ENCODE measurements around the gene SLC27A6. TPM values are rescaled to one million over a fixed set of nuclear protein-coding genes. Genes with fewer than 3 reads are reported as not detected.

Gene SLC27A6
- total RNA-seq, 1 donor from 2014 or later, result not detected

DNA sequence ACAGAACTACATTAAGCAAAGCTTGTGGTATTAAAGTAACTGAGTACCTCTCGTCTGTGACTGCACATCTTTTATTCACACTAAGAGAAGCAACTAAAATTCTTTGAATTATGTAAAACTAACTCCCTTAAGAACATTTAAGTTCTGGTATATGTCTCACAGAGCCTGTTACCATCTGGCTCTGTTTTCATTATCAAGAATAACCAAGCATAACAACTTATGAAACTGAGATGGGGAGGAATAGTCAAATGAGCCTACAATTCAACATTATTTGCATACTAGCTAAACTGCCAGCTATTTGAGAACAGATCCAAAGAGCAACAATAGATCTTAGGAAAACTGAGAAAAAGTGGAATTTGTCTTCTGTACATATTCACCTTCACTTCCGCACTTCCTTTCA lies 104.0 kb downstream of the SLC27A6 start:
- ATAC-seq (ENCODE audit: low read depth) (no peak), DNase-seq (no peak)
- H3K36me3 Mint-ChIP-seq (ENCODE audit: low read depth), result no peaks in the 10 kb centered on the region
- intact Hi-C loops (cut with micrococcal nuclease), result no loop called here
- POLR2A ChIA-PET, result no interaction called here
- no peaks in the 10 kb centered on the region for H3K4me1 Mint-ChIP-seq
- TF ChIP-seq, protein P1, sequence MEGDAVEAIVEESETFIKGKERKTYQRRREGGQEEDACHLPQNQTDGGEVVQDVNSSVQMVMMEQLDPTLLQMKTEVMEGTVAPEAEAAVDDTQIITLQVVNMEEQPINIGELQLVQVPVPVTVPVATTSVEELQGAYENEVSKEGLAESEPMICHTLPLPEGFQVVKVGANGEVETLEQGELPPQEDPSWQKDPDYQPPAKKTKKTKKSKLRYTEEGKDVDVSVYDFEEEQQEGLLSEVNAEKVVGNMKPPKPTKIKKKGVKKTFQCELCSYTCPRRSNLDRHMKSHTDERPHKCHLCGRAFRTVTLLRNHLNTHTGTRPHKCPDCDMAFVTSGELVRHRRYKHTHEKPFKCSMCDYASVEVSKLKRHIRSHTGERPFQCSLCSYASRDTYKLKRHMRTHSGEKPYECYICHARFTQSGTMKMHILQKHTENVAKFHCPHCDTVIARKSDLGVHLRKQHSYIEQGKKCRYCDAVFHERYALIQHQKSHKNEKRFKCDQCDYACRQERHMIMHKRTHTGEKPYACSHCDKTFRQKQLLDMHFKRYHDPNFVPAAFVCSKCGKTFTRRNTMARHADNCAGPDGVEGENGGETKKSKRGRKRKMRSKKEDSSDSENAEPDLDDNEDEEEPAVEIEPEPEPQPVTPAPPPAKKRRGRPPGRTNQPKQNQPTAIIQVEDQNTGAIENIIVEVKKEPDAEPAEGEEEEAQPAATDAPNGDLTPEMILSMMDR (IDR thresholded peaks at IDR 0.05), result no peak
- CTCF ChIA-PET, result no interaction called here
- no peak overlapping the region for H3K27ac Mint-ChIP-seq
- H3K4me3 Mint-ChIP-seq, result no peak overlapping the region
- H3K27me3 Mint-ChIP-seq, result peaks cover 8% of the 10 kb centered on the region
- H3K9me3 Mint-ChIP-seq, result no peaks in the 10 kb centered on the region

DNA sequence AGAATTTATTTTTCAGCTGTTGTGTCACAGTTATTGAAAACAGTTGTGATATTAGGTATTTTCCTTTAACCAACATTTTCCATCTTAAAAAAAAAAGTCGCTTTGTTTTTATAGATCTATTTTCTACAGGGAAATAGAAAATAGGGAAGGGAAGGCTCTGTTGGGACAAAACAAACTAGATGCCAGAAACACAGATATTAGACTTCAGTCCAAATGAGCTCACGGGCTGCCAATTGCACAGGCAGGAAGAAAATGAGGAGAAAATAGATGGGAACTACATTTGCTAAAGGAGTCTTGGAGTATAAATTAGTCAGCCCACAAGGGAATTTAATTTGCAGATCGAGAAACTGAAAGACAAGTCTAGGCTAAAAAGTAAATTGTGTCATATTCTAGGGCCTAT lies 107.8 kb downstream of the SLC27A6 start:
- intact Hi-C loops (cut with micrococcal nuclease), result no loop called here
- H3K36me3 Mint-ChIP-seq (ENCODE audit: low read depth), result no peaks in the 10 kb centered on the region
- peaks cover 5% of the 10 kb centered on the region for H3K27me3 Mint-ChIP-seq
- ATAC-seq (ENCODE audit: low read depth), result no peak
- TF ChIP-seq, protein P1 (IDR thresholded peaks at IDR 0.05), result no peak
- ChIA-PET CTCF (no interaction called here), POLR2A (no interaction called here)
- H3K4me1 Mint-ChIP-seq, result no peaks in the 10 kb centered on the region
- H3K4me3 Mint-ChIP-seq, result no peak overlapping the region
- H3K27ac Mint-ChIP-seq, result no peak overlapping the region
- H3K9me3 Mint-ChIP-seq, result no peaks in the 10 kb centered on the region
- no peak for DNase-seq

DNA sequence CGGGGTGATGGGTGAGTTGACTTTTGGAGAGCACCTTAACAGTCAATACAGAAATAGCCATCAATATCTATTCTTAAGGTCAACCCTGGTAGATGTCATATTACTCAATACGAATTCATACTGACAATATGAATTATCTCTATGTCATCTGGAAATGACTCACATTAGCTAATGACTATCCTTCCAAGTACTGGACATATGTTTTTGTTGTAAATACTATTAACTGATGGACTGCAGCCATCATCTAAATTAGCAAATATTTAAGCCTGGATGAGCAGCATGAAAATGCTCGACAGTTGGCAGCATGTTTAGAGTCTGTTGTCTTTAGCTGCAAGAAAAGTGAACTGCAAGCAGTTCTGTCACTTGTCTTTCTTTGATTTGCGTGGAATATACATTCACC lies 109.6 kb downstream of the SLC27A6 start:
- Mint-ChIP-seq H3K9me3 (no peaks in the 10 kb centered on the region), H3K27me3 (peaks cover 5% of the 10 kb centered on the region), H3K4me1 (no peaks in the 10 kb centered on the region), H3K4me3 (no peak overlapping the region), H3K36me3 (ENCODE audit: low read depth) (no peaks in the 10 kb centered on the region), H3K27ac (no peak overlapping the region)
- ChIA-PET POLR2A (no interaction called here), CTCF (no interaction called here)
- intact Hi-C loops (cut with micrococcal nuclease), result no loop called here
- DNase-seq (no peak), ATAC-seq (ENCODE audit: low read depth) (no peak)
- TF ChIP-seq, protein P1 (IDR thresholded peaks at IDR 0.05), result no peak

DNA sequence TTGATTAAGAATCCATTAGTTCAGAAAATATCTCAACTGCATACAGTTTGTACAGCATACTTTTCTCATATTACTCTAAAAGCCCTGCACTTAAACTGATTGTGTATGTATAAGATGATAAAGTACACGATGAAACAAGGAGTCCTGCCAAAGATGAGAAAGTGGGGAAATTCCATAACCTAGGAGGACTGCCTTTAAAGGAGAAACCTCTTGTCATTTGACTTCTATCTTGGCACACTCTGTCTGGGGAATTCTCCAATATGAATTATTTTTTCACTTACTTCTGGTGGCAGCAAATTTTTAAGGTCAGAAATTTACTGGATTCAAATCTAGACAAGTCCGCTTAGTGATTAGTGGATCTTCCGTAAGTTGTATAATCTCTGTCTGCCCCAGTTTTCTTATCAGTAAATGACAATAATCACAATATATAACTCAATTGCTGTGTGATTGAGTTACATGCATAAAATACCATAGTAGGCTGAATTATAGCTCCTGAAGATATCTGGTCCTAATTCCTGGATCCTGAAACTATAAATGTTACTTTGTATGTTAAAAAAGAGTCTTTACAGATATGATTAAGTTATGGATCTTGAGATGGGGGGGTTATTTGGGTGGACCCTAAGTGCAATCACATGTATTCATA lies 112.3 kb downstream of the SLC27A6 start:
- H3K4me1 Mint-ChIP-seq, result no peaks in the 10 kb centered on the region
- TF ChIP-seq, protein P1 (IDR thresholded peaks at IDR 0.05), result no peak
- ATAC-seq (ENCODE audit: low read depth), result no peak
- H3K27ac Mint-ChIP-seq, result no peak overlapping the region
- DNase-seq, result no peak
- no peaks in the 10 kb centered on the region for H3K36me3 Mint-ChIP-seq (ENCODE audit: low read depth)
- CTCF ChIA-PET, result no interaction called here
- H3K9me3 Mint-ChIP-seq, result no peaks in the 10 kb centered on the region
- POLR2A ChIA-PET, result no interaction called here
- intact Hi-C loops (cut with micrococcal nuclease), result no loop called here
- peaks cover 5% of the 10 kb centered on the region for H3K27me3 Mint-ChIP-seq
- no peak overlapping the region for H3K4me3 Mint-ChIP-seq

- Mint-ChIP-seq H3K4me1 (no peaks in the 10 kb centered on the region), H3K27me3 (peaks cover 4% of the 10 kb centered on the region), H3K27ac (no peak overlapping the region), H3K9me3 (no peaks in the 10 kb centered on the region), H3K36me3 (ENCODE audit: low read depth) (no peaks in the 10 kb centered on the region), H3K4me3 (no peak overlapping the region)
- intact Hi-C loops (cut with micrococcal nuclease), result no loop called here
- ChIA-PET POLR2A (no interaction called here), CTCF (no interaction called here)
- TF ChIP-seq, protein P1 (IDR thresholded peaks at IDR 0.05), result no peak
- no peak for DNase-seq
- no peak for ATAC-seq (ENCODE audit: low read depth)
Measured at GRCh38 chr5:129078247-129078646, 113.0 kb downstream of the SLC27A6 start.
